SJSA1 (cell line): ENCODE measurements around the gene RNASE13. TPM values are rescaled to one million over a fixed set of nuclear protein-coding genes. Genes with fewer than 3 reads are reported as not detected.

Experiments
- DNase-seq, 2 experiments: peaks; one replicate each; pipeline ENCODE4 v3.0.0-alpha.2; 2015 to 2020; ENCODE audit warnings: low spot score in 2 of 2, low read depth in 1 of 2
- H3K27ac ChIP-seq: fragments of 250-450 bp; sonication (Bioruptor Pico); 2 replicates; pipeline ENCODE4 v1.5.1; 2020; ENCODE audit warnings: mild to moderate bottlenecking, moderate library complexity
- H3K27me3 ChIP-seq: fragments of 250-450 bp; sonication (Bioruptor Pico); replicated peaks from 2 replicates; pipeline ENCODE4 v1.5.1; 2020; ENCODE audit warnings: mild to moderate bottlenecking, moderate library complexity
- H3K36me3 ChIP-seq: fragments of 250-450 bp; sonication (Bioruptor Pico); 2 replicates; pipeline ENCODE4 v1.5.1; 2020; ENCODE audit warnings: mild to moderate bottlenecking
- H3K4me1 ChIP-seq: fragments of 250-450 bp; sonication (Bioruptor Pico); replicated peaks from 2 replicates; pipeline ENCODE4 v1.6.1; 2021; ENCODE audit warnings: mild to moderate bottlenecking
- H3K4me3 ChIP-seq: fragments of 250-450 bp; sonication (Bioruptor Pico); 2 replicates; pipeline ENCODE4 v1.5.1; 2020; ENCODE audit warnings: mild to moderate bottlenecking
- H3K9me3 ChIP-seq: fragments of 250-450 bp; sonication (Bioruptor Pico); replicated peaks from 2 replicates; pipeline ENCODE4 v1.5.1; 2020; ENCODE audit warnings: mild to moderate bottlenecking
- total RNA-seq: library from RNA; depleted of rRNA; stranded (reverse); fragments of >200 nt; shearing (Covaris generic); gene quantifications from 2 replicates; pipeline ENCODE4 v1.2.3, GENCODE V29; 2014

Gene RNASE13
- total RNA-seq, 1 experiment from 2014 or later = not detected

GRCh38 chr14:21057803-21058675 is 23.4 kb upstream of the RNASE13 start, which contains the start of gene RNASE8:
Gene RNASE8, plus strand, starts transcription at chr14:21057822. Its CDS starts 71 bp downstream, at chr14:21057893.
- no peak within 1 kb of the TSS for H3K4me3 ChIP-seq
- no peaks in the 10 kb centered on the region for H3K9me3 ChIP-seq
- no peaks in the 10 kb centered on the region for H3K27me3 ChIP-seq
- peaks cover 2% of the 10 kb centered on the region for H3K4me1 ChIP-seq
- no peaks in the 10 kb centered on the region for H3K36me3 ChIP-seq
- DNase-seq = no peak
- H3K27ac ChIP-seq = no peak within 1 kb of the TSS

DNA sequence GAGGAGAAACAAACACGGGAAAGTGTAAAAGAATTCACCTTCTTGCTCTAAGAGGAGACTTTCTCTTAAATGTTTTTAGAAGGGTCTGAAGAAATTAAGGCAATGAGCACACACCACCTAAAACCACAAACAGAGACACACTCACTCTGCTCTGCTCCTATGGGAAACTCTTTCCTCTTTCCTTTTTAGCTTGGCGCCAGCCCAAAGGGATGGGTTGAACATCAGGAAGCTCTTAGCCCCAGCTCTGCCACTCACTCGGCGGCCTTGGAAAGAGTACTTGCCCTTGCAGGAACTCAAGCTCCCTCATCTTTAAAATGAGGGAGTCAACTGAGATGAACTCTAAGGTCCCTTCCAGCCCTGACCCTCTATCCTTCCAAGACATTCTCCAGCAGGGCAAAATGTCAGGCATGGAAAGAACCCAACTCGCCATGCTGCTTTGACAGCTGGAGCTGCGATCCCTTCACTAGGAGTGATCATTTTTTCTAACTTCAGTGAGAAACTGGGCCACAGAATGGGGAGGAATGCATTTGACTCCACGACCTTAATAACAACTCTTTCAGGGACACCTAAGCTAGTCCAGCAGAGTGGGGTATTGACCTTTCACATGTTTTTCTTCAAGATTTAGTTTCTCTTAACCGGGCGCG is 22.0 kb upstream of the RNASE13 start:
- Histone ChIP-seq H3K9me3 (no peaks in the 10 kb centered on the region), H3K27ac (no peak overlapping the region), H3K36me3 (no peaks in the 10 kb centered on the region), H3K27me3 (no peaks in the 10 kb centered on the region), H3K4me3 (no peak overlapping the region), H3K4me1 (no peaks in the 10 kb centered on the region)
- DNase-seq = no peak

DNA sequence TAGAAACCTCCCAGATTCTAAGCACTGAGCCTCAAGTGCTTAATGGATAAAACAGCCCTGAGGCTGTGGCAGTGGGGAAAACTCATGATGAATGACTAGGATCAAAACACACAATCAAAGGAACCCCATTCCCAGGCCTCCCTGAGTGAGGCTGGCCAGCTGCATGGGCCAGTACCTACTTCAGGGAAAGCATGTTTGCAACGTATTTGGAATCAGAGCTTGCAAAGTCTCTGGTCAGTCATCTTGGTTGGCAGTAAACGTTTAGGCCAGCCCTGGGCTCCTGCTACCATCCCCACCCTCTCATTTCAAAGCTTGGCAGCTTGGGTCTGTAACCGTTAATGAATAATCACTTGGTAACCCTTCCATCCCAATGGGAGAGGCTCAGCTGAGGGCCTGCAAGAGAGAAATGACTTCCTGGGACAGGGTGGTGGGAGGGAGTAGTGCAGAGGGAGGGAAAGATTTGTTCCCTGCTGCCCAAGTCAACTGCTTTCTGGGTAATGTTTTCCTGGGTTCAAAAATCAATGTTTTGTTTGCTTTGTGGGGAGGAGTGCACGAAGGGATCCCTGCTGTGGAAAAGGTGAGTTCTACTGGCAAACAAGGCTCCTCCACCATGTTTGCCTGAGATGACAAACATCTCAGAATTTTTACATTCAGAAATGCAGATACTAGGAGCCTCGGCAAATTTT is 21.0 kb upstream of the RNASE13 start:
- H3K4me1 ChIP-seq = no peaks in the 10 kb centered on the region
- H3K27ac ChIP-seq = no peak overlapping the region
- H3K27me3 ChIP-seq = no peaks in the 10 kb centered on the region
- DNase-seq = no peak
- no peaks in the 10 kb centered on the region for H3K9me3 ChIP-seq
- H3K4me3 ChIP-seq = no peak overlapping the region
- H3K36me3 ChIP-seq = no peaks in the 10 kb centered on the region

DNA sequence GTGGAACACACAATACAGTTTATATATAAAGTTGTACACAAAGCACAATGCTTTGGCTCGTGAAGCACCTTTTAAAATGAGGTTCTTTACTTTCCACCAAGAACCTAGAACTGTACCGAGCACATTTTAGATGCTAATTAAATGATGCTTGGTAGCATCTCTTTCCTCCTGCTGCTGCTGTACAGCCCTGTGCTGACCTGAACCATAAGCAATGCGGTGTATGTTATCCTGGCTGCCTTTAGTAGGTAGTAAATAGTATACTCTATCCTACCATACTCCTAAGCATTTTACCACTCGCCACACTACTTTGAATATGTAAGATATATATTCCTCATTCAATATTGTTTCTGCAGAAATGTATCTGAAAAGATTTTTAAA is 20.1 kb upstream of the RNASE13 start:
- no peak for DNase-seq
- Histone ChIP-seq H3K4me1 (no peaks in the 10 kb centered on the region), H3K9me3 (no peaks in the 10 kb centered on the region), H3K36me3 (no peaks in the 10 kb centered on the region), H3K4me3 (no peak overlapping the region), H3K27ac (no peak overlapping the region), H3K27me3 (no peaks in the 10 kb centered on the region)

GRCh38 chr14:21054123-21054767 is 19.6 kb upstream of the RNASE13 start:
- DNase-seq = no peak
- H3K4me1 ChIP-seq = no peaks in the 10 kb centered on the region
- no peaks in the 10 kb centered on the region for H3K9me3 ChIP-seq
- H3K4me3 ChIP-seq = no peak overlapping the region
- H3K27ac ChIP-seq = no peak overlapping the region
- no peaks in the 10 kb centered on the region for H3K36me3 ChIP-seq
- H3K27me3 ChIP-seq = no peaks in the 10 kb centered on the region

DNA sequence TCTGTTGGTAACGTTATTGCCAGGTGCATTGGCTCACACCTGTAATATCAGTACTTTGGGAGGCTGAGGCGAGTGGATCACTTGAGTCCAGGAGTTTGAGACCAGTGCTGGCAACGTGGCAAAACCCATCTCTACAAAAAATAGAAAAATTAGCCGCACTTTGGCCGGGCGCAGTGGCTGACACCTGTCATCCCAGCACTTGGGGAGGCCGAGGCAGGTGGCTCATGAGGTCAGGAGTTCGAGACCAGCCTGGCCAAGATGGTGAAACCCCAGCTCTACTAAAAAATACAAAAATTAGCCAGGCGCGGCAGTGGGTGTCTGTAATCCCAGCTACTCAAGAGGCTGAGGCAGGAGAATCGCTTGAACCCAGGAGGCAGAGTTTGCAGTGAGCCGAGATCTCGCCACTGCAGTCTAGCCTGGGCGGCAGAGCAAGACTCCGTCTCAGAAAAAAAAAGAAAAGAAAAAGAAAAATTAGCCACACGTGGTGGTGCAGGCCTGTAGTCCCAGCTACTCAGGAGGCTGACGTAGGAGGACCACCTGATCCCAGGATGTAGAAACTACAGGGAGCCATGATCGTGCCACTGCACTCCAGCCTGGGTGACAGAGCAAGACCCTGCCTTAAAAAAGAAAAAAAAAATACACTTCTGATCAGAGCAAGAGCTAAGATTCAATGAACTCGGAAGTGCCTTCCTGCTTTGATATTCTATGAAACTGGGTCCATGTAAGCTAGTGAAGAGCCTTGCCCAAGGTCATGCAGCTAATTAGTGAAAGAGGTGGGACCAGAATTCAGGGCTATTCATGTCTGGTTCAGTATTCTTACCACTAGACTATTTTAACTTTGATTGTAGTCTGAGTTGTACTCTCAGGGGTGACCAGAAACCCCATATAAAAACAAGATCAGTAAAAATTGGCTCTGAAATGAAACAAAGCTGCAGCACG is 18.8 kb upstream of the RNASE13 start:
- Histone ChIP-seq H3K4me3 (no peak overlapping the region), H3K36me3 (no peaks in the 10 kb centered on the region), H3K4me1 (no peaks in the 10 kb centered on the region), H3K27ac (no peak overlapping the region), H3K27me3 (no peaks in the 10 kb centered on the region), H3K9me3 (no peaks in the 10 kb centered on the region)
- DNase-seq = no peak

- DNase-seq = no peak
- H3K4me1 ChIP-seq = no peaks in the 10 kb centered on the region
- no peaks in the 10 kb centered on the region for H3K9me3 ChIP-seq
- H3K27me3 ChIP-seq = 0 out of 2 replicates have a peak, but pooled peaks cover 2% of the 10 kb centered on the region
- no peak overlapping the region for H3K4me3 ChIP-seq
- H3K36me3 ChIP-seq = no peaks in the 10 kb centered on the region
- H3K27ac ChIP-seq = no peak overlapping the region
Observed at GRCh38 chr14:21050597-21050996, 16.0 kb upstream of the RNASE13 start.

GRCh38 chr14:21049271-21049673 is 14.7 kb upstream of the RNASE13 start:
- Histone ChIP-seq H3K4me1 (no peaks in the 10 kb centered on the region), H3K27me3 (0 out of 2 replicates have a peak, but pooled peaks cover 3% of the 10 kb centered on the region), H3K9me3 (no peaks in the 10 kb centered on the region), H3K36me3 (no peaks in the 10 kb centered on the region), H3K4me3 (no peak overlapping the region), H3K27ac (no peak overlapping the region)
- DNase-seq = no peak

- Histone ChIP-seq H3K4me3 (no peak overlapping the region), H3K27me3 (0 out of 2 replicates have a peak, but pooled peaks cover 3% of the 10 kb centered on the region), H3K4me1 (no peaks in the 10 kb centered on the region), H3K36me3 (no peaks in the 10 kb centered on the region), H3K27ac (no peak overlapping the region), H3K9me3 (no peaks in the 10 kb centered on the region)
- no peak for DNase-seq
Observed at GRCh38 chr14:21048638-21049037, 14.0 kb upstream of the RNASE13 start.

- Histone ChIP-seq H3K27ac (no peak overlapping the region), H3K4me1 (no peaks in the 10 kb centered on the region), H3K9me3 (no peaks in the 10 kb centered on the region), H3K4me3 (no peak overlapping the region), H3K36me3 (no peaks in the 10 kb centered on the region), H3K27me3 (0 out of 2 replicates have a peak, but pooled peaks cover 3% of the 10 kb centered on the region)
- no peak for DNase-seq
Observed at GRCh38 chr14:21047378-21047781, 12.8 kb upstream of the RNASE13 start.

- H3K27ac ChIP-seq = no peak overlapping the region
- H3K4me3 ChIP-seq = no peak overlapping the region
- H3K4me1 ChIP-seq = no peaks in the 10 kb centered on the region
- no peaks in the 10 kb centered on the region for H3K9me3 ChIP-seq
- DNase-seq = no peak
- H3K36me3 ChIP-seq = no peaks in the 10 kb centered on the region
- 0 out of 2 replicates have a peak, but pooled peaks cover 3% of the 10 kb centered on the region for H3K27me3 ChIP-seq
Observed at GRCh38 chr14:21043974-21044618, 9.5 kb upstream of the RNASE13 start.

DNA sequence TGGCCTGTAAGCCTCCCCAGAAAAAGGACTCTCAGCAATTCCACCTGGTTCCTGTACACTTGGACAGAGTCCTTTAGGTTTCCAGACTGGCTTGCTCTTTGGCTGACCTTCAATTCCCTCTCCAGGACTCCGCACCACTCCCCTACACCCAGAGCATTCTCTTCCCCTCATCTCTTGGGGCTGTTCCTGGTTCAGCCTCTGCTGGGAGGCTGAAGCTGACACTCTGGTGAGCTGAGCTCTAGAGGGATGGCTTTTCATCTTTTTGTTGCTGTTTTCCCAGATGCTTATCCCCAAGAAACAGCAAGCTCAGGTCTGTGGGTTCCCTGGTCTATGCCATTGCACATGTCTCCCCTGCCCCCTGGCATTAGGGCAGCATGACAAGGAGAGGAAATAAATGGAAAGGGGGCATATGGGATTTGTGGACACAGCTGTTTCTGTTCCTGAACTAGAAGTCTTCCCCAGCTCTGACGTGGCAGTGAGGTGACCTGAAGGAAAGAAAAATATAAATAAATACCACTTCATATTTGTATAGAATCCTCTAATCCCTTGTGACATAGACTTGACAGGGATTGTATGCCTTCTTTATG is 8.9 kb upstream of the RNASE13 start:
- Histone ChIP-seq H3K36me3 (no peaks in the 10 kb centered on the region), H3K9me3 (no peaks in the 10 kb centered on the region), H3K4me3 (no peak overlapping the region), H3K27ac (no peak overlapping the region), H3K4me1 (no peaks in the 10 kb centered on the region), H3K27me3 (0 out of 2 replicates have a peak, but pooled peaks cover 3% of the 10 kb centered on the region)
- no peak for DNase-seq
